Measurements from ENCODE around the gene ADAT3.

GRCh38 chr19:1860042-1860775, 45.0 kb upstream of the ADAT3 start:
- TF ChIP-seq CTCF (IDR thresholded peaks at IDR 0.05) (no peak), RCOR1 (IDR thresholded peaks at IDR 0.05; ENCODE audit: low read length) (no peak), GABPA (IDR thresholded peaks at IDR 0.05; ENCODE audit: low read depth) (no peak)
